Body of pancreas (tissue), 4 donors: Measurements from ENCODE around the gene TGIF2.

ENCODE experiments used
- POLR2A ChIP-seq, 3 donors: fragments of 450-650 bp; IDR thresholded peaks; one replicate each; pipeline ENCODE4 v1.6.1; 2016; ENCODE audit warnings: antibody characterized with exemption in 3 of 3, mild to moderate bottlenecking in 2 of 3
- TF ChIP-seq, protein P1 (sequence below), 7 experiments: fragments of 450-650 bp in 4 of 7; fragments of 200-600 bp in 3 of 7; sonication (generic) in 3 of 7; IDR thresholded peaks; one replicate each; pipeline ENCODE4 v1.5.1; 2016 to 2019; ENCODE audit warnings: antibody characterized with exemption in 7 of 7

DNA sequence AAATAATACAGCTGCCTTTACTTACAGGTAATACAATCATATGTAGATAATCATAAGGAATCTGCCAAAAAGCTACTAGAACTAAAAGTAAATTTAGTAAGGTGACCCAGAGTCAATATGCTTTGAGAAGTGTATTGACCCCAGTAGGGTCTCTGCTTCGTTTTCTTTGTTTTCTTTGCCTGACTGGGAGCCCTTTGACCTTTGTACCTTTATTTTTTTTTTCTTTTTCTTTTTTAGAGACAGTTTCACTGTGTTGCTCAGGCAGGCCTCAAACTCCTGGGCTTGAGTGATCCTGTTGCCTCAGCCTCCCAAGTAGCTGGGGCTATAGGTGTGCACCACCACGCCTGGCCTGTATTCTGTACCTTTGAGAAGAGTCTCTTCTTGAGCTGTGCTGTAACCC is 50.0 kb downstream of the TGIF2 start:
- TF ChIP-seq, protein P1, sequence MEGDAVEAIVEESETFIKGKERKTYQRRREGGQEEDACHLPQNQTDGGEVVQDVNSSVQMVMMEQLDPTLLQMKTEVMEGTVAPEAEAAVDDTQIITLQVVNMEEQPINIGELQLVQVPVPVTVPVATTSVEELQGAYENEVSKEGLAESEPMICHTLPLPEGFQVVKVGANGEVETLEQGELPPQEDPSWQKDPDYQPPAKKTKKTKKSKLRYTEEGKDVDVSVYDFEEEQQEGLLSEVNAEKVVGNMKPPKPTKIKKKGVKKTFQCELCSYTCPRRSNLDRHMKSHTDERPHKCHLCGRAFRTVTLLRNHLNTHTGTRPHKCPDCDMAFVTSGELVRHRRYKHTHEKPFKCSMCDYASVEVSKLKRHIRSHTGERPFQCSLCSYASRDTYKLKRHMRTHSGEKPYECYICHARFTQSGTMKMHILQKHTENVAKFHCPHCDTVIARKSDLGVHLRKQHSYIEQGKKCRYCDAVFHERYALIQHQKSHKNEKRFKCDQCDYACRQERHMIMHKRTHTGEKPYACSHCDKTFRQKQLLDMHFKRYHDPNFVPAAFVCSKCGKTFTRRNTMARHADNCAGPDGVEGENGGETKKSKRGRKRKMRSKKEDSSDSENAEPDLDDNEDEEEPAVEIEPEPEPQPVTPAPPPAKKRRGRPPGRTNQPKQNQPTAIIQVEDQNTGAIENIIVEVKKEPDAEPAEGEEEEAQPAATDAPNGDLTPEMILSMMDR (IDR thresholded peaks at IDR 0.05): no peak
- TF ChIP-seq POLR2A (IDR thresholded peaks at IDR 0.05): no peak
